Activated T-helper 1 cell treated with anti-CD3 and anti-CD28 coated beads, Interleukin-12 subunit alpha, Interleukin-12 subunit beta, Interleukin-2, Interleukin-4 antibody, amounts not matched to agents 30 ng/mL and 10 ng/mL and 1 ng/mL, durations not matched to agents 14 hours and 24 hours and 36 hours (primary cell): ENCODE results near the gene CPNE2. TPM values are rescaled to one million over a fixed set of nuclear protein-coding genes. Genes with fewer than 3 reads are reported as not detected.
"Not testable (repeated sequence)": the region's sequence is repeated elsewhere in the genome, so short reads cannot be mapped to it uniquely, and the experiment has no call there.

Experiments used
- DNase-seq: peaks from one replicate; pipeline ENCODE4 v3.0.0; 2021; ENCODE audit warnings: low spot score
- H3K27ac Mint-ChIP-seq: one replicate; pipeline ENCODE4 v1.8.0; 2021; ENCODE audit warnings: mild to moderate bottlenecking, mixed read lengths
- H3K27me3 Mint-ChIP-seq: one replicate; pipeline ENCODE4 v1.8.0; 2022; ENCODE audit warnings: mild to moderate bottlenecking, moderate library complexity, mixed read lengths; ENCODE audit not compliant: insufficient read depth
- H3K36me3 Mint-ChIP-seq: one replicate; pipeline ENCODE4 v1.8.0; 2021; ENCODE audit warnings: low read depth, mixed read lengths
- H3K4me1 Mint-ChIP-seq: one replicate; pipeline ENCODE4 v1.8.0; 2021; ENCODE audit warnings: low read depth, mixed read lengths
- H3K4me3 Mint-ChIP-seq: one replicate; pipeline ENCODE4 v1.8.0; 2021; ENCODE audit warnings: mild to moderate bottlenecking, moderate library complexity, mixed read lengths
- H3K9me3 Mint-ChIP-seq: one replicate; pipeline ENCODE4 v1.8.0; 2021; ENCODE audit warnings: mixed read lengths
- intact Hi-C: fragments of 100-400 bp; cut with micrococcal nuclease; formaldehyde crosslinking; loops from one replicate; pipeline ENCODE4 v1.15.1; 2024
- total RNA-seq: library from RNA; stranded (reverse); gene quantifications from 2 replicates; pipeline ENCODE4 v1.2.3, GENCODE V29; 2022

Gene CPNE2
- total RNA-seq, 1 donor from 2014 or later = 3.7 TPM

DNA sequence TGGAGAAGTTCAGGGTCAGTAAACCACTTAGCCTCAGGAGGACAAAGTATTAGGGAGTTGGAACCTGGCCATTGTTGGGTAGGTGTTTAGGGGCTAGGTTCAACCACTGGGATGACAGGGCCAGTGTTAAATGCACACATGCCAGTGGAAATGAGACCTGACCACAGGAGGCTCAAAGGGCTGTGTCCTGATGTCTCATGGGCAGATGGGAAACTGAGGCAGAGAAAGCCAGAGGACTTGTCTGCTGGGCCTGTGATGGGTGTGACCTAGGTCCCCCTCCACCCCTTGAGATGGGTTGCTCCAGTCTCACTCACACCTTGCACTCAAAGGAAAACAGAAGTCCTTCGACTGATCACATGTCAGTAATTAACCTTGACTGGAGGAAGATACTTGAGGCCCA lies 16.0 kb downstream of the CPNE2 start:
- no peak for DNase-seq
- H3K27ac Mint-ChIP-seq = no peak overlapping the region
- peaks cover 15% of the 10 kb centered on the region for H3K4me1 Mint-ChIP-seq
- H3K4me3 Mint-ChIP-seq = no peak overlapping the region
- intact Hi-C loops = no loop called here
- no peaks in the 10 kb centered on the region for H3K27me3 Mint-ChIP-seq
- H3K9me3 Mint-ChIP-seq = no peaks in the 10 kb centered on the region
- H3K36me3 Mint-ChIP-seq = no peaks in the 10 kb centered on the region

DNA sequence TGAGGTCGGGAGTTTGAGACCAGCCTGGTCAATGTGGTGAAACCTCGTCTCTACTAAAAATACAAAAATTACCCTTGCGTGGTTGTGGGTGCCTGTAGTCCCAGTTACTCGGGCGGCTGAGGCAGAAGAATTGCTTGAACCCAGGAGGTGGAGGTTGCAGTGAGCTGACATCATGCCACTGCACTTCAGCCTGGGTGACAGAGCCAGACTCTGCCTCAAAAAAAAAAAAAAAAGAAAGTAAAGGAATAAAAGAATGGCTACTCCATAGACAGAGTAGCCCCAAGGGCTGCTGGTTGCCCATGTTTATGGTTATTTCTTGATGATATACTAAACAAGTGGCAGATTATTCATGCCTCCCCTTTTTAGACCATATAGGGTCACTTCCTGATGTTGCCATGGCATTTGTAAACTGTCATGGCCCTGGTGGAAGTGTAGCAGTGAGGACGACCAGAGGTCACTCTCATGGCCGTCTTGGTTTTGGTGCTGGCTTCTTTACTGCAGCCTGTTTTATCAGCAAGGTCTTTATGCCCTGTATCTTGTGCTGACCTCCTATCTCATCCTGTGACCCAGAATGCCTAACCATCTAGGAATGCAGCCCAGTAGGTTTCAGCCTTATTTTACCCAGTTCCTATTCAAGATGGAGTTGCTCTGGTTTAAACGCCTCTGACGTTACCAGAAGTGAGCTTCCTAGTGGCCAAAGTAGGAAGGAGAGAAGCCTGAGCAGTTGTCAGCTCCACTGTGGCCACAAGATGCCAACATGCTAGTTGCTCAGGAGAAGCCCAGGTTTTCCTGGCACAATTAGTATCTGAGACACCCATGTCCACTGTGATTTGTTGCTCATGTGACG lies 17.1 kb downstream of the CPNE2 start:
- intact Hi-C loops, H3K36me3 Mint-ChIP-seq, DNase-seq, H3K27me3 Mint-ChIP-seq, H3K27ac Mint-ChIP-seq, H3K4me3 Mint-ChIP-seq, H3K9me3 Mint-ChIP-seq: not testable (repeated sequence)
- peaks cover 13% of the 10 kb centered on the region for H3K4me1 Mint-ChIP-seq

DNA sequence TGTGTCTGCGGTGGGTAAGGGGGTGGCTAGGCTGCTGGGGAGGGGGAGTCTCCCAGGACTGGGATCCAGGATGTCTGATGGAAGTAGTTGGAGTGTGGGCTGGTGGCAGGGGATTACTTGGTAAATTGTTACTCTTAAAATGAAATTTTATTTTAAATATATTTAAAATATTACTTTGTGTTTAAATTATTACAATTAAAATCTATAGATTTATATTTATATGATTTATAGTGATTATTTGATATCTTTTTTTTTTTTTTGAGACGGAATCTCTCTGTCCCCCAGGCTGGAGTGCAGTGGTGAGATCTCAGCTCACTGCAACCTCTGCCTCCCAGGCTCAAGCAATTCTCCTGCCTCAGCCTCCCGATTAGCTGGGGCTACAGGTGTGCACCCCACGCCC lies 18.6 kb downstream of the CPNE2 start:
- Mint-ChIP-seq H3K36me3 (no peaks in the 10 kb centered on the region), H3K27ac (no peak overlapping the region), H3K4me1 (peaks cover 5% of the 10 kb centered on the region), H3K4me3 (no peak overlapping the region), H3K27me3 (no peaks in the 10 kb centered on the region), H3K9me3 (no peaks in the 10 kb centered on the region)
- intact Hi-C loops = no loop called here
- DNase-seq = no peak

DNA sequence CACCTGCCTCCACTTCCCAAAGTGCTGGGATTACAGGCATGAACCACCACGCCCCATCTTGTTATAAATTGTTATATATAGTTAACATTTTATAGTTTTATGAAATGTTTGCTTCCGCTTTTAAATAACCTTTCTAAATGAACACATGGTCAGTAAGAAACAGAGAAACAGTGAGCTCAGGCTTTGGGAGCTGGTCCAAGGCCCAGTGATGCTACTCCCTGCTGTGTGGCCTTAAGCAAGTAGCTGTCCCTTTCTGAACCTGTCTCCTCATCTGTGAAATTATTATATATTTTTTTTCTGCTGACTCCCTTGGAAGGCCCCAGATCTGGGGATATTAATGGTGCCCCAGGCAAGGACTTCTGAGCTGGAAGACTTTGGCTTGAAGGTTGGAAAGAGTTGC lies 19.0 kb downstream of the CPNE2 start:
- Mint-ChIP-seq H3K4me3 (no peak overlapping the region), H3K36me3 (no peaks in the 10 kb centered on the region), H3K4me1 (peaks cover 2% of the 10 kb centered on the region), H3K27me3 (no peaks in the 10 kb centered on the region), H3K27ac (no peak overlapping the region), H3K9me3 (no peaks in the 10 kb centered on the region)
- intact Hi-C loops = no loop called here
- no peak for DNase-seq

DNA sequence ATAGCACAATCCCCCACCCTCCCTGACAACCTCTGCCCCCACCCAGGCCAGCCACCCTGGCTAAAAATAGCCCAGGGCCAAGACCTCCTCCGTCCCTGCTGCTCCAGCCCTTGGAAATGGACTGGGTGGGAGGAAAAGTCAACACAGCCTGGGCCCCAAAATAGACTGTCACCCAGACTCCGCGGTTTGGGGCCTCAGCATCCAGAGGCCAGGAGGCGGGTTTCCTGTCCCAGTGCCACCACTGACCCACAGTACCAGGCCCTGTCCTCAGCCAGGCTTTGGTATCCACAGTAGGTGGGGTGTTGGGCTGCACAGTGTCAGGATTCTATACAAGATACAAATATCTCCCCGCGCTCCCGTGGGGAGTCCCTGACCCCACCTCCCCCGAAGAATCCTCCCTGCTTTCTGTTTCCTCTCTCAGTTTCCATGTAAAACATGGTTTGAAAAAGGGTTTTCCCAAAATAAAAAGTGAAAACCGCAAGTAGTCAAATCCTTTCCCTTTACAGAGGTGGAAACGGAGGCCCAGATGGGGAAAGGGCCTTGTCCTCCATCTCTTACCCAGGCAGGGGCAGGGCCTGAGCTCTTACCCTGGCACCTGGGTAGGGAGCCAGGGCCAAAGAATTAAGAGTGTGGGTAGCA lies 20.1 kb downstream of the CPNE2 start:
- Mint-ChIP-seq H3K36me3 (no peaks in the 10 kb centered on the region), H3K4me1 (no peaks in the 10 kb centered on the region), H3K9me3 (no peaks in the 10 kb centered on the region), H3K27me3 (no peaks in the 10 kb centered on the region), H3K4me3 (no peak overlapping the region), H3K27ac (no peak overlapping the region)
- no peak for DNase-seq
- intact Hi-C loops = no loop called here

DNA sequence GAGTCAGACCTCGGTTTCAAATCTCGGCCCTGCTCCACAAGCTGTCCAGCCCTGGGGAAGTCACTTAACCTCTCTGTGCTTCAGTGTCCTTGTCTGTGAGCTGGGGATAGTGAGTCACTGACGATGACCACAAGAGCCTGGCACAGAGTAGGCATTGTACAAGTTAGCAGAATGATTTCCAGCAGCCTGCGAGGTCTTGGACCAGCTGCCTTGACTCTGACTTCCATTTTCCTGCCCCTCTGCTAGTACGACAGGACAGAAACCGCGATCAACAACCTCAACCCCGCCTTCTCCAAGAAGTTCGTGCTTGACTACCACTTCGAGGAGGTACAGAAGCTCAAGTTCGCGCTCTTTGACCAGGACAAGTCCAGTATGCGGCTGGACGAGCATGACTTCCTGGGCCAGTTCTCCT lies 20.7 kb downstream of the CPNE2 start:
- no peak for DNase-seq
- no peaks in the 10 kb centered on the region for H3K4me1 Mint-ChIP-seq
- H3K9me3 Mint-ChIP-seq = no peaks in the 10 kb centered on the region
- intact Hi-C loops = no loop called here
- H3K27ac Mint-ChIP-seq = no peak overlapping the region
- H3K27me3 Mint-ChIP-seq = no peaks in the 10 kb centered on the region
- no peak overlapping the region for H3K4me3 Mint-ChIP-seq
- no peaks in the 10 kb centered on the region for H3K36me3 Mint-ChIP-seq

DNA sequence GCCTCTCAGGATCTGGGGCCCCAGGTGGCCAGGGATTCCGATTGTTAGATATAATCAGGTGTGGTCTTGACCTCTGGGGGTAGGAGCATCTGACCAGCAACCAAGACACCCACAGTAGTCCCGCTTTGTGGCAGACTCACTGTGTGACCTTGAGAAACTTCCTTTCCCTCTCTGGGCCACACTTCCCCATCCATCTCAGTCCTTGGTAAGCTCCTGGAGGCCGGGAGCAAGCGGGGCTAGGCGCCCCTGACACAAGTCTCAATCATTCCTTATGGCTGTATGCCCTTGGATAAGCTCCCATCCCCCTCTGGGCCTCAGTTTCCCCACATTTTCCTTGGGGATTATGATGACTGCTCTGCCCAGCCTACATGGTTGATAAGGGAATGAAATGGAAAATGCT lies 21.3 kb downstream of the CPNE2 start:
- Mint-ChIP-seq H3K4me1 (no peaks in the 10 kb centered on the region), H3K27ac (no peak overlapping the region), H3K36me3 (no peaks in the 10 kb centered on the region), H3K9me3 (no peaks in the 10 kb centered on the region), H3K4me3 (no peak overlapping the region), H3K27me3 (no peaks in the 10 kb centered on the region)
- intact Hi-C loops = no loop called here
- no peak for DNase-seq

DNA sequence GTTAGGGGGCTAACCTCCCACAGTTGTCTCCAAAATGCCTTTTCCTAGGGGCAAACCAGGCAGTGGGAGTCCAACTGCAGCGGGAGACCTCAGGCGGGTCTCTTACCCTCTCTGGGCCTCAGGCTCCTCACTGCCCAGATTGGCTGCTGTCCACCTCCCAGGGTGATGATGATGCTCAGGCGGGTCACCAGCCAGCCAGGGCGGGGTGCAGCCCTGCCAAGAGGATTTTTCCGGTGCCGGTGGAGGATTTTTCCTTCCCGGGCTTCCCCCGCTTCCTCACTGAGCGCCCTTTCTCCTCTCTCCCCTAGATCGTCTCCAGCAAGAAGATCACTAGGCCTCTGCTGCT lies 22.8 kb downstream of the CPNE2 start:
- no peaks in the 10 kb centered on the region for H3K4me1 Mint-ChIP-seq

DNA sequence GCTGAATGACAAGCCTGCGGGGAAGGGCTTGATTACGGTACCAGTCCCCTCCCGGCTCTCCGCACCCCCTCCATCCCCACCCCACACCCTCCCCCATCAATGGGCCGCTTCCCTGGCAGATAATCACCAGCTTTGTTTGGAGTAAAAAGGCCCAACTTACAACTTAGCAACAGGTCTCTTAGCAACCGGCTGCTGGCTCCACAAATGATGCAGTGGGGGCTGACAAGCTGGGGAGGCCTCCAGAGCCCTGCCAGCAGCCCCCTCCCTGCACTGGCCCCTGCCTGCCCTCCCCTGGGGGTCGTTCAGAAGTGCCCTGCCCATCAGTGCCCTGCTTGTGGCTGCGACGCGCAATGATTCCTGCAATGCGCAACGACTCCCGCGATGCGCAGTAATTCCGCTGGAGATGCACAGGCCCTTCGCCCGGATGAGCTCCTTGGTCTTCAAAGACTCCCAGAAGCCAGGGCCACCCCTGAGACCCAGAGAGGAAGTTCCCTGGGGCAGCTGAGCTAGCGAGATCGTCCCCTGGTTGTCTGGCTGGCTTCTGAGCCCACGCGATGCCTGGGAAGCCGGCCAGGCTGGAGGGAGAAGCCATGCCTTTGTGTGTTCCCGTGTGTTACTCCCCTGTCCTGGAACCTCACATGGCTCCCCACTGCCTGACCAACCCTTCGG lies 23.3 kb downstream of the CPNE2 start:
- no peak for DNase-seq
- intact Hi-C loops = no loop called here
- Mint-ChIP-seq H3K4me3 (no peak overlapping the region), H3K4me1 (no peaks in the 10 kb centered on the region), H3K27me3 (no peaks in the 10 kb centered on the region), H3K27ac (no peak overlapping the region), H3K9me3 (no peaks in the 10 kb centered on the region), H3K36me3 (no peaks in the 10 kb centered on the region)

More for the DNA sequence above, 22.8 kb downstream of the CPNE2 start:
- H3K27ac Mint-ChIP-seq = no peak overlapping the region
- intact Hi-C loops = no loop called here
- no peaks in the 10 kb centered on the region for H3K27me3 Mint-ChIP-seq
- DNase-seq = no peak
- no peaks in the 10 kb centered on the region for H3K9me3 Mint-ChIP-seq
- H3K4me3 Mint-ChIP-seq = no peak overlapping the region
- no peaks in the 10 kb centered on the region for H3K36me3 Mint-ChIP-seq

DNA sequence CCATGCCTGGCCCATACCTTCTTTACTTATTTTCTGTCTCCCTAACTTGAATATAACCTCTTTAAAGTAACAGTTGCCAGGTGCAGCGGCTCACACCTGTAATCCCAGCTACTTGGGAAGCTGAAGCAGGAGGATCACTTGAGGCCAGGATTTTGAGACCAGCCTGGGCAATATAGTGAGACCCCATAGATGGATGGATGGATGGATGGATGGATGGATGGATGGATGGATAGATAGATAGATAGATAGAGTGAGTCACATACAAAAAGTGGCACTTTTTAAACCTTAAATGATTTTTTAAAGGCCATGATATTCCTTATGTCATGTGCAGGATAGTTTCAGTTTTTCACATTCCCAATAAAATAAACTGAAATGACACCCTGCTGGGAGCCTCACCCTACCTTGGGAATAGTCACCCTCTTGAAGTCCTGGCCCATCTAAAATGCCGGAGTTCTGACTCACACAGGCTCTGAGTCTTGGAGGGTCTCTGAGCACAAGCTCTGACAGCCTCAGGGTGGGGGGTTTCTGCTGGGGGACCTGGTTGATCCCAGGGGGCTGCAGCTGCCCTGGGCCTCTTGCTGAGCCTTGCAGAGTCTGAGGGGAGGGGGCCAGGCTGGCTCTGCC lies 26.2 kb downstream of the CPNE2 start:
- Mint-ChIP-seq H3K9me3 (no peaks in the 10 kb centered on the region), H3K27me3 (no peaks in the 10 kb centered on the region), H3K4me1 (peaks cover 5% of the 10 kb centered on the region), H3K4me3 (no peak overlapping the region), H3K27ac (no peak overlapping the region), H3K36me3 (no peaks in the 10 kb centered on the region)
- intact Hi-C loops = no loop called here
- no peak for DNase-seq

DNA sequence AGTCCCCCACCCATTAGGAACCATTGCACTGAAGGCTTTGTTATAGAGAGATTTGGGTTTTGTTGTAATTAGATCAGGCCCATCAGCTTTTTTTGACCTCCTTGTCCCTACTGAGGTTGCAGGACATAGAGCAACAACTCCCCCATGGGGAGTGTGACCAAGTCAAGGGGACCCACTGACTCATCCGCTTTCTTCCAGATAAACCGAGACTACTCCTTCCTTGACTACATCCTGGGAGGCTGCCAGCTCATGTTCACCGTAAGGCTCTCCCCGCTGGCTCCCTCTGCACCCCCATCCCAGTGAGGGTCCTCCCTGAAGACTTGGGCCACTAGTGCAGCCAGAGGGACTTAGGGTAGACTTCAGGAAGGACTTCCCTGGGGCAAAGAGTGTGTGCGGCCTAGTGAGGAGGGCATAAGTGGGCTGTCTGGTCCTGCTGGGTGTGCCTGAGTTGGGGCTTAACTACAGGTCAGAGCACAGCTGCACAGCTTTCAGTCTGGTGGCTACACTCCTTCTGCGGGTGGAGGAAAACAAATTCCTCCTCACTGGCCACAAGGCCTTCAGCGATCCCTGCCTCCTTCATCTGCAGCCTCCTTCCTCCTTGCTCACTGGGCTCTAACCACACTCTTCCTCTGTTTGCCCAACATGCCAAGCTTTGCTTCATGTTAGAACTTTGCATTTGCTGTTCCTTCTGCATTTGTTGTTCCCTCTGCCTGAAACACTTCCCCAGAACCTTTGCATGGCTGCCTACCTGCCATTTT lies 31.0 kb downstream of the CPNE2 start:
- no peaks in the 10 kb centered on the region for H3K9me3 Mint-ChIP-seq

DNA sequence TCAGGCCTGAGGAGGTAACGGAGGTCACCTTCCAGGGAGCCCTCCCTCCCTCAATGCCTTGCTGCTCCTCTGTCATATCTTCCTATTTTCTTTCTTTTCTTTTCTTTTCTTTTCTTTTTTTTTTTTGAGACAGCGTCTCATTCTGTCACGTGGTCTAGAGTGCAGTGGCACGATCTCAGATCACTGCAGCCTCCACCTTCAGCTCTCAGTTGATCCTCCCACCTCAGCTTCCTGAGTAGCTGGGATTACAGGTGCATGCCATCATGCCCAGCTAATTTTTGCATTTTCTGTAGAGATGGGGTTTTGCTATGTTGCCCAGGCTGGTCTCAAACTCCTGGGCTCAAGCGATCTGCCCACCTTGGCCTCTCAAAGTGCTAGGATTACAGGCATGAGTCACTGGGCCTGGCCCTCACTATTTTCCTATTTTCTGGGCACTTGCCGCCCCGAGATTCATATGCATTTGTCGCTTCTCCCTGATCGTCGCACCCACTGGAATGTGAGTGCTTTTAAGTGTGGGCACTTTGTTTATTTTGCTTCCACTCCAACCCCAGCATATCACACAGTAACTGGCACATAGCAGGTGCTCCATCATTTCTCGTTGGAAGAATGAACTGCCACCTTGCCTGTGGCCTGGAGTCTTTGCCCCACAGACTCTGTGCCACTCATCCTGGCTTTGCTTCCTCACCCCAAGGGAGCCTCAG lies 31.7 kb downstream of the CPNE2 start:
- DNase-seq = no peak
- Mint-ChIP-seq H3K27ac (peak overlapping the region; percentile 32), H3K36me3 (peaks cover 4% of the 10 kb centered on the region), H3K4me3 (no peak overlapping the region), H3K27me3 (no peaks in the 10 kb centered on the region), H3K4me1 (peaks cover 50% of the 10 kb centered on the region), H3K9me3 (no peaks in the 10 kb centered on the region)
- intact Hi-C loops = no loop called here

More for the DNA sequence above, 31.0 kb downstream of the CPNE2 start:
- no peak for DNase-seq
- H3K4me3 Mint-ChIP-seq = no peak overlapping the region
- H3K27me3 Mint-ChIP-seq = no peaks in the 10 kb centered on the region
- H3K36me3 Mint-ChIP-seq = peaks cover 4% of the 10 kb centered on the region
- peaks cover 43% of the 10 kb centered on the region for H3K4me1 Mint-ChIP-seq
- H3K27ac Mint-ChIP-seq = peak overlapping the region; percentile 32
- intact Hi-C loops = no loop called here
